Naive thymus-derived CD8-positive, alpha-beta T cell (primary cell): ENCODE measurements around the gene APOA1. TPM values are rescaled to one million over a fixed set of nuclear protein-coding genes. Genes with fewer than 3 reads are reported as not detected.

Source experiments
- ATAC-seq, 2 donors: fragments of 150-1000 bp; cut with Tn5 transposase in 1 of 2; sonication (Bioruptor Pico), chemical (Tn5 transposase) in 1 of 2; 1 replicate in 1 of 2; 2 replicates in 1 of 2; pipeline ENCODE4 v1.10.0; 2021; ENCODE audit warnings: mild to moderate bottlenecking in 2 of 2, moderate library complexity in 2 of 2
- POLR2A ChIA-PET: fragments of 350-600 bp; sonication (Branson Sonifier 250); formaldehyde crosslinking; loops from one replicate; lab custom pipeline; 2021; ENCODE audit warnings: antibody characterized with exemption; lab: Charles Lee
- DNase-seq, 10 donors: peaks; one replicate each; pipeline versions ENCODE4 v3.0.0 to v3.0.0-alpha.2; 2020 to 2022
- H3K27ac Mint-ChIP-seq, 10 donors: one replicate each; pipeline ENCODE4 v1.8.0; 2020 to 2022; ENCODE audit warnings: mild to moderate bottlenecking in 10 of 10, mixed read lengths in 10 of 10, moderate library complexity in 4 of 10, inconsistent platforms in 1 of 10
- H3K27me3 Mint-ChIP-seq, 5 donors: one replicate each; pipeline ENCODE4 v1.8.0; 2021 to 2022; ENCODE audit warnings: mixed read lengths in 5 of 5
- H3K36me3 Mint-ChIP-seq, 3 donors: one replicate each; pipeline ENCODE4 v1.8.0; 2020 to 2022; ENCODE audit warnings: mixed read lengths in 3 of 3, mild to moderate bottlenecking in 2 of 3, inconsistent platforms in 1 of 3
- H3K4me1 Mint-ChIP-seq, 4 donors: one replicate each; pipeline ENCODE4 v1.8.0; 2021 to 2022; ENCODE audit warnings: mixed read lengths in 4 of 4
- H3K4me3 Mint-ChIP-seq, 10 donors: one replicate each; pipeline ENCODE4 v1.8.0; 2020 to 2022; ENCODE audit warnings: mild to moderate bottlenecking in 10 of 10, mixed read lengths in 10 of 10, moderate library complexity in 6 of 10, inconsistent platforms in 1 of 10
- H3K9me3 Mint-ChIP-seq, 9 donors: one replicate each; pipeline ENCODE4 v1.8.0; 2020 to 2022; ENCODE audit warnings: mixed read lengths in 9 of 9, mild to moderate bottlenecking in 3 of 9, inconsistent platforms in 1 of 9, moderate library complexity in 1 of 9
- polyA plus RNA-seq, 3 donors: library from polyadenylated mRNA; unstranded; fragments of 300-500 nt; fragmentation: Illumina TruSeq; gene quantifications; one replicate each; pipeline ENCODE4 v1.2.3, GENCODE V29; 2021
- total RNA-seq, 8 experiments: library from RNA in 2 of 8; stranded (reverse) in 2 of 8; gene quantifications; one replicate each; pipeline ENCODE4 v1.2.3 and lab custom pipeline; 2021 to 2026

Gene APOA1
- total and polyA plus RNA-seq, 5 experiments from 2014 or later: 0.17 to 1.3 (median 0.29) TPM

DNA sequence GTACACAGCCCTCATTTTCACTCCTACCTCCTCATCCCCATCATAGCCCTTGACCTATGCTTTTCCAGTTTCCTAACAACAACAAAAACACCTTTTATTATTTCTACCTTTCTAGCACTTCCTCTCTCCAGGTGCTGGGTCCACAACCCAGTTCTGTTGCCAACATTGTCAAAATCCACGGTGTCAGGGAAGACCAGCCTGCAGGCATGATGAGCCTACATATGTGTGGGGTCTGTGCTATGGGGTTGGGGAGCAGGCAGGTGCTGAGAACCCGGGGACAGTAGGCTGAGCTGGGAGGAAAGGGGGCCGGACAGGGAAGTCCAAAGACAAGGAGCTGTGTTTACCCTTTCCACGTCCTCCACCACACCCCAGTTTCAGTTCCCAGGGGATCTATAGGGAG, 48.9 kb downstream of the APOA1 start:
- POLR2A ChIA-PET: interaction anchor here (1.5 to 4.0 kb wide), 6 partner anchors 15 to 442 kb away, joined by 5 to 66 read pairs (median 11); partner anchors contain the start of genes BUD13, SIDT2 and SIK3
- Mint-ChIP-seq H3K4me1 (peaks cover 20 to 51% (median 41%) of the 10 kb centered on the region in 4 donors), H3K27ac (peak overlapping the region; percentile 86 to 100 (median 98)), H3K9me3 (peaks cover 0 to 2% (median 0%) of the 10 kb centered on the region in 9 donors), H3K4me3 (peak overlapping the region; percentile 75 to 99 (median 97)), H3K36me3 (peaks cover 0 to 35% (median 13%) of the 10 kb centered on the region in 3 donors), H3K27me3 (peaks cover 0 to 5% (median 0%) of the 10 kb centered on the region in 5 donors)
- DNase-seq (no peak), ATAC-seq (no peak)

- Mint-ChIP-seq H3K4me1 (peaks cover 20 to 56% (median 44%) of the 10 kb centered on the region in 4 donors), H3K36me3 (peaks cover 0 to 41% (median 14%) of the 10 kb centered on the region in 3 donors), H3K9me3 (peaks cover 0 to 2% (median 0%) of the 10 kb centered on the region in 9 donors), H3K27me3 (peaks cover 0 to 5% (median 0%) of the 10 kb centered on the region in 5 donors), H3K4me3 (peak within 1 kb of the TSS; percentile 75 to 99 (median 97)), H3K27ac (peak within 1 kb of the TSS; percentile 86 to 100 (median 98))
- POLR2A ChIA-PET: interaction anchor here (0.6 to 4.0 kb wide), 8 partner anchors 14 to 442 kb away, joined by 4 to 66 read pairs (median 8); partner anchors contain the start of genes APOA4, BUD13, SIDT2 and SIK3
- ATAC-seq (peak; percentile 84 to 87), DNase-seq (peak; percentile 71 to 91 (median 84))
Observed at GRCh38 chr11:116787786-116788486, 49.5 kb downstream of the APOA1 start, which contains the start of gene ZPR1. TSS of gene ZPR1 (minus strand) at chr11:116788023. CDS start at chr11:116787990, 33 bp downstream.

DNA sequence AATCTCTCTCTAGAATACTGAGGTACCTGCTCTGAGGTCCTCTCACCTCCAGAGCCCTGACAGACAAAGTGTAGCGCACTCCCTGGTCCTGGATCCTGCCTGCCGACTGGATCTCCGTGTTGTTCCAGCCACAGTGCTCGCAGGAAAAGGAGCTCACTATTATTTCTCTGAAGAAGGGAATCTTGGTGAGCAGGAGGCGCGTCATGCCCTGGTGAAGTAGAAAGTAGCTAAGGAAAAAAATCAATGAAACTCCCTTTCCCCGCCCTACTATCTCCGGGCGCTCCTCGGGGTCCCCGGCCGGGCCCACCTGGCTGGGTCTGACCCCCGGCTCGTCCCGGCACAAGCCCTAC, 50.0 kb downstream of the APOA1 start:
- Mint-ChIP-seq H3K27ac (peak overlapping the region; percentile 83 to 100 (median 94)), H3K4me1 (peaks cover 20 to 56% (median 45%) of the 10 kb centered on the region in 4 donors), H3K4me3 (peak overlapping the region; percentile 75 to 99 (median 97)), H3K36me3 (peaks cover 0 to 46% (median 14%) of the 10 kb centered on the region in 3 donors), H3K9me3 (peaks cover 0 to 2% (median 0%) of the 10 kb centered on the region in 9 donors), H3K27me3 (peaks cover 0 to 5% (median 0%) of the 10 kb centered on the region in 5 donors)
- ATAC-seq (peak; percentile 5 to 21), DNase-seq (peak in 2 of 10 donors; percentile 2 to 14)
- POLR2A ChIA-PET: interaction anchor here (0.6 to 4.0 kb wide), 8 partner anchors 14 to 443 kb away, joined by 4 to 66 read pairs (median 8); partner anchors contain the start of genes APOA4, BUD13, SIDT2 and SIK3

GRCh38 chr11:116786966-116787365, 50.5 kb downstream of the APOA1 start:
- POLR2A ChIA-PET: interaction anchor here (0.9 to 4.0 kb wide), 7 partner anchors 13 to 392 kb away, joined by 3 to 66 read pairs (median 8); partner anchors contain the start of genes APOA4, BUD13, SIDT2 and SIK3

GRCh38 chr11:116786326-116786725, 51.1 kb downstream of the APOA1 start:
- Mint-ChIP-seq H3K36me3 (peaks cover 0 to 57% (median 18%) of the 10 kb centered on the region in 3 donors), H3K4me3 (peak overlapping the region; percentile 75 to 99 (median 97)), H3K4me1 (peaks cover 21 to 56% (median 48%) of the 10 kb centered on the region in 4 donors), H3K27me3 (peaks cover 0 to 5% (median 0%) of the 10 kb centered on the region in 5 donors), H3K27ac (peak overlapping the region in 8 of 10 donors; percentile 17 to 100 (median 87)), H3K9me3 (peaks cover 0 to 2% (median 0%) of the 10 kb centered on the region in 9 donors)
- ATAC-seq (no peak), DNase-seq (no peak)
- POLR2A ChIA-PET: interaction anchor here (0.9 to 4.0 kb wide), 5 partner anchors 12 to 68 kb away, joined by 3 to 66 read pairs (median 14); partner anchors contain the start of genes APOA4 and BUD13

More at GRCh38 chr11:116786966-116787365, 50.5 kb downstream of the APOA1 start:
- Mint-ChIP-seq H3K27ac (peak overlapping the region; percentile 75 to 100 (median 94)), H3K27me3 (peaks cover 0 to 5% (median 0%) of the 10 kb centered on the region in 5 donors), H3K4me3 (peak overlapping the region; percentile 75 to 99 (median 97)), H3K9me3 (peaks cover 0 to 2% (median 0%) of the 10 kb centered on the region in 9 donors), H3K4me1 (peaks cover 19 to 56% (median 47%) of the 10 kb centered on the region in 4 donors), H3K36me3 (peaks cover 0 to 51% (median 18%) of the 10 kb centered on the region in 3 donors)
- no peak for ATAC-seq
- DNase-seq: no peak

Other genes starting within 250 kb of the APOA1 start
- 10 to 100 TPM; 14.2 to 16.2 TPM for gene BUD13, start 64.6 kb downstream of the APOA1 start, total RNA-seq
- 10 to 100 TPM in 1 of 3 donors, 1 to 10 TPM in 2; 5.4 to 16.2 (median 6.6) TPM for gene BUD13, start 64.6 kb downstream of the APOA1 start, polyA plus RNA-seq
- gene ZPR1, start 49.6 kb downstream of the APOA1 start, total RNA-seq: 10 to 100 TPM; 66.5 to 74.4 TPM
- 10 to 100 TPM; 29.5 to 42.9 (median 36.1) TPM for gene ZPR1, start 49.6 kb downstream of the APOA1 start, polyA plus RNA-seq
- not detected for gene APOA5, start 45.7 kb downstream of the APOA1 start, total RNA-seq
- not detected for gene APOA5, start 45.7 kb downstream of the APOA1 start, polyA plus RNA-seq
- not detected for gene APOA4, start 14.3 kb downstream of the APOA1 start, total RNA-seq
- gene APOA4, start 14.3 kb downstream of the APOA1 start, polyA plus RNA-seq: not detected
- gene APOC3, start 7.7 kb downstream of the APOA1 start, total RNA-seq: not detected
- gene APOC3, start 7.7 kb downstream of the APOA1 start, polyA plus RNA-seq: not detected